HepG2 (cell line): ENCODE results near the gene CNNM2. TPM values are rescaled to one million over a fixed set of nuclear protein-coding genes. Genes with fewer than 3 reads are reported as not detected.

ENCODE experiments used
- ARID4A ChIP-seq: sonication (generic); formaldehyde crosslinking; IDR thresholded peaks from 2 replicates; pipeline ENCODE4 v1.5.0; 2020; ENCODE audit warnings: mild to moderate bottlenecking, missing genetic modification reagents, borderline replicate concordance
- E2F1 ChIP-seq: sonication (generic); formaldehyde crosslinking; IDR thresholded peaks from 2 replicates; pipeline ENCODE4 v1.5.0; 2020; ENCODE audit warnings: missing genetic modification reagents
- KAT7 ChIP-seq: IDR thresholded peaks from 2 replicates; pipeline ENCODE4 v1.6.1; 2018; ENCODE audit warnings: borderline replicate concordance, missing compliant biosample characterization
- KLF12 ChIP-seq: sonication (generic); formaldehyde crosslinking; IDR thresholded peaks from 2 replicates; pipeline ENCODE4 v1.4.0; 2020; ENCODE audit warnings: missing genetic modification reagents, borderline replicate concordance
- MAX ChIP-seq: IDR thresholded peaks from 2 replicates; pipeline ENCODE4 v1.6.1; 2012; ENCODE audit warnings: inconsistent platforms
- MED8 ChIP-seq: sonication (generic); formaldehyde crosslinking; IDR thresholded peaks from 2 replicates; pipeline ENCODE4 v1.8.1; 2023; ENCODE audit warnings: mild to moderate bottlenecking, missing genetic modification reagents; ENCODE audit not compliant: insufficient replicate concordance
- NONO ChIP-seq, 2 experiments: fragments of 450-650 bp in 1 of 2; sonication (generic) in 1 of 2; formaldehyde crosslinking in 1 of 2; IDR thresholded peaks in 1 of 2; conservative IDR thresholded peaks in 1 of 2; 2 replicates each; pipeline versions ENCODE4 v1.6.1 to v1.8.0; 2017 to 2022; ENCODE audit warnings: mild to moderate bottlenecking in 1 of 2, missing genetic modification reagents in 1 of 2, moderate library complexity in 1 of 2
- PBX2 ChIP-seq: IDR thresholded peaks from 2 replicates; pipeline ENCODE4 v1.6.1; 2016; ENCODE audit warnings: control low read depth
- RFX3 ChIP-seq: IDR thresholded peaks from 2 replicates; pipeline ENCODE4 v1.6.1; 2016; ENCODE audit warnings: missing biosample characterization, missing genetic modification reagents
- SOX13 ChIP-seq, 3 experiments: fragments of 450-650 bp in 1 of 3; sonication (generic) in 1 of 3; formaldehyde crosslinking in 1 of 3; IDR thresholded peaks in 2 of 3; conservative IDR thresholded peaks in 1 of 3; 2 replicates each; pipeline versions ENCODE4 v1.5.0 to v1.6.1; 2016 to 2020; ENCODE audit warnings: antibody characterized with exemption in 1 of 3, mild to moderate bottlenecking in 1 of 3, missing compliant biosample characterization in 1 of 3, missing genetic modification reagents in 1 of 3, moderate library complexity in 1 of 3
- ZBTB44 ChIP-seq: sonication (generic); formaldehyde crosslinking; IDR thresholded peaks from 2 replicates; pipeline ENCODE4 v1.4.0; 2020; ENCODE audit warnings: missing genetic modification reagents
- ZNF180 ChIP-seq: sonication (generic); formaldehyde crosslinking; IDR thresholded peaks from 2 replicates; pipeline ENCODE4 v1.4.0; 2020; ENCODE audit warnings: low read depth, missing genetic modification reagents, borderline replicate concordance
- ZNF331 ChIP-seq: sonication (generic); formaldehyde crosslinking; IDR thresholded peaks from 2 replicates; pipeline ENCODE4 v1.4.0; 2020; ENCODE audit warnings: missing genetic modification reagents
- ZNF362 ChIP-seq: sonication (generic); formaldehyde crosslinking; IDR thresholded peaks from 2 replicates; pipeline ENCODE4 v1.4.0; 2020; ENCODE audit warnings: missing genetic modification reagents, mild to moderate bottlenecking, borderline replicate concordance
- ZNF607 ChIP-seq: sonication (generic); formaldehyde crosslinking; IDR thresholded peaks from 2 replicates; pipeline ENCODE4 v1.5.1; 2020; ENCODE audit warnings: missing genetic modification reagents, mild to moderate bottlenecking, borderline replicate concordance
- ZNF713 ChIP-seq: sonication (generic); formaldehyde crosslinking; IDR thresholded peaks from 2 replicates; pipeline ENCODE4 v1.4.0; 2020; ENCODE audit warnings: mild to moderate bottlenecking, missing genetic modification reagents
- ZNF800 ChIP-seq: sonication (generic); formaldehyde crosslinking; IDR thresholded peaks from 2 replicates; pipeline ENCODE4 v1.4.0; 2020; ENCODE audit warnings: missing genetic modification reagents
- polyA plus RNA-seq, 8 experiments: library from polyadenylated mRNA; depleted of rRNA in 3 of 8; stranded (reverse) in 7 of 8; unstranded in 1 of 8; fragments of >200 nt; fragmentation: Illumina TruSeq in 4 of 8; extraction: Trizol in 4 of 8; gene quantifications; 2 replicates each; pipeline versions ENCODE4 v1.2.1 to v1.2.3, GENCODE V29; 2011 to 2016; ENCODE audit warnings: low read depth in 4 of 8, missing spikeins in 1 of 8, mixed read lengths in 1 of 8; ENCODE audit not compliant: insufficient read depth in 1 of 8
- total RNA-seq, 5 experiments: library from RNA; depleted of rRNA; stranded (reverse); fragments of >200 nt; fragmentation: Illumina TruSeq; extraction: Trizol; gene quantifications; 2 replicates each; pipeline ENCODE4 v1.2.3, GENCODE V29; 2016; ENCODE audit warnings: low read depth in 1 of 5

Gene CNNM2
- total and polyA plus RNA-seq, 2 of the 13 experiments (the other 11 are each of a cell fraction or from before 2014, with no cell fraction given), result 7.1 to 9.0 TPM

- TF ChIP-seq ARID4A (CRISPR knock-in tag), result no peak
- TF ChIP-seq SOX13 (IDR thresholded peaks at IDR 0.05), result no peak
- TF ChIP-seq SOX13 (CRISPR knock-in tag; conservative IDR thresholded peaks at IDR 0.05 in 1 of 2, IDR thresholded peaks at IDR 0.05 in 1 of 2), result peak in 1 of 2 experiments; percentile 68; a peak in 2 of 4 replicates
- TF ChIP-seq RFX3, result no peak
- no peak for TF ChIP-seq ZNF180 (CRISPR knock-in tag)
- no peak for TF ChIP-seq ZNF607 (CRISPR knock-in tag)
- no peak for TF ChIP-seq ZNF362 (CRISPR knock-in tag)
- no peak for TF ChIP-seq E2F1 (CRISPR knock-in tag)
- no peak for TF ChIP-seq PBX2 (CRISPR knock-in tag)
- TF ChIP-seq NONO (IDR thresholded peaks at IDR 0.05), result no peak
- no peak for TF ChIP-seq NONO (CRISPR knock-in tag; conservative IDR thresholded peaks at IDR 0.05)
- TF ChIP-seq MED8 (CRISPR knock-in tag), result no peak
- TF ChIP-seq ZNF331 (CRISPR knock-in tag), result peak; percentile 38; the same call in 1 of the 2 replicates
- no peak for TF ChIP-seq ZNF713 (CRISPR knock-in tag)
- TF ChIP-seq KLF12 (CRISPR knock-in tag), result no peak
- peak; percentile 38; the same call in 1 of the 2 replicates for TF ChIP-seq MAX
- no peak for TF ChIP-seq ZBTB44 (CRISPR knock-in tag)
- no peak for TF ChIP-seq KAT7 (CRISPR knock-in tag)
- no peak for TF ChIP-seq ZNF800 (CRISPR knock-in tag)
Observed at GRCh38 chr10:103007017-103007416, 88.9 kb downstream of the CNNM2 start (continued).
